GM13976 (cell line): ENCODE measurements around the gene HIRIP3.

Experiments
- DNase-seq: peaks from one replicate; pipeline ENCODE4 v3.0.0; 2012; ENCODE audit warnings: low spot score
- CTCF ChIP-seq: IDR thresholded peaks from 2 replicates; pipeline ENCODE4 v1.5.1; 2012; ENCODE audit warnings: borderline replicate concordance, mild to moderate bottlenecking; ENCODE audit not compliant: insufficient read depth; ENCODE audit errors: extremely low read depth, missing control alignments, control extremely low read depth
- in situ Hi-C: fragments of 300-500 bp; cut with MboI; formaldehyde crosslinking; loops from one replicate; pipeline ENCODE4 v1.12.0; 2022; ENCODE audit warnings: low sequenced_read_pairs, mixed read lengths, inconsistent platforms; ENCODE audit not compliant: unreplicated experiment

Gene HIRIP3

DNA sequence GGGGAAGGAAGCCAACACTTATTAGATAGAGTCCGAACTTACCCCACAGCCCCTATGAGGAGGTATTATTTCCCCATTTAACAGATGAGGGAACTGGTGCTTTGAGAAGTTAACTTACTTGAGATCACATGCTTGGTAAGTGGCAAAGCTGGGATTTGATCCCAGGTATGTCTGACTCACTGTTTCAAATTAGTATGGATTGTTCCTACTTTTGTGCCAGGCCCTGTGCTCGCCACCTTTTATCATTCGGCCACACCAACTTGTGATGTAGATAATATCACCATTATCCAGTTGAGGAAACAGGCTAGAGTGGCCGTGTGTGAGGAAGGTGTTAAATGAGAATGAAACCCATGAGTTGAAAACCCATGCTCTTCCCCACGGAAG, 10.7 kb downstream of the HIRIP3 start:
- no peak for TF ChIP-seq CTCF
- in situ Hi-C loops = no loop called here
- DNase-seq = no peak

GRCh38 chr16:29984137-29984763, 11.2 kb downstream of the HIRIP3 start:
- TF ChIP-seq CTCF = no peak
- DNase-seq = no peak
- in situ Hi-C loops = no loop called here

DNA sequence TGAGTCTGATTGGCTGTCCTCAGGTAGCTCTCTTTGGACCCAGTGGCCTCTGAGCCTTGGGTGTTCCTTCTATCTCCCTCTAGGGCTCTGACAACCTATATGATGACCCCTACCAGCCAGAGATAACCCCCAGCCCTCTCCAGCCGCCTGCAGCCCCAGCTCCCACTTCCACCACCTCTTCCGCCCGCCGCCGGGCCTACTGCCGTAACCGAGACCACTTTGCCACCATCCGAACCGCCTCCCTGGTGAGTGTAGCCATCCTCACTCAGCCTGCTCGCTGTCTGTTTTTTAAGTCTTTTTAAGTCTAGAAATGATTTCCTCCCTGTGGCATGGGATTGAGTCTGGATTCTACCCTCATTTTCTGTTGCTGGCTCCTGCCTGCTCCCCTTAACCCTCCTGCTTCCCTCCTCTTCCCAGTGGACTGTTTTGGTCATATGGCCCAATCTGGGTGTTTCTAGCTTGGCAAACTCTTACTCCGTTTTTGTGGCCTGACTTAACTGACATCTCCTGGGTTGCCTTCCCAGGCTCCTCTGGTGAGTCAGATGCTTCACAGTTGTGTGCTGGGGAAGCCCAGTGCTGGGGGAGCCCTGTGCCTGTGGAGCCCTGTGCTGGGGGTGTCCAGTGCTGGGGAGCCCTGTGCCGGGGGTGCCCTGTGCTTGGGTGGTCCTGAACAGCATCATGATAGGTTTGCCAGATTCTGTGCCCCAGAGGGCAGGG, 11.8 kb downstream of the HIRIP3 start:
- in situ Hi-C loops = no loop called here
- DNase-seq = no peak
- no peak for TF ChIP-seq CTCF

DNA sequence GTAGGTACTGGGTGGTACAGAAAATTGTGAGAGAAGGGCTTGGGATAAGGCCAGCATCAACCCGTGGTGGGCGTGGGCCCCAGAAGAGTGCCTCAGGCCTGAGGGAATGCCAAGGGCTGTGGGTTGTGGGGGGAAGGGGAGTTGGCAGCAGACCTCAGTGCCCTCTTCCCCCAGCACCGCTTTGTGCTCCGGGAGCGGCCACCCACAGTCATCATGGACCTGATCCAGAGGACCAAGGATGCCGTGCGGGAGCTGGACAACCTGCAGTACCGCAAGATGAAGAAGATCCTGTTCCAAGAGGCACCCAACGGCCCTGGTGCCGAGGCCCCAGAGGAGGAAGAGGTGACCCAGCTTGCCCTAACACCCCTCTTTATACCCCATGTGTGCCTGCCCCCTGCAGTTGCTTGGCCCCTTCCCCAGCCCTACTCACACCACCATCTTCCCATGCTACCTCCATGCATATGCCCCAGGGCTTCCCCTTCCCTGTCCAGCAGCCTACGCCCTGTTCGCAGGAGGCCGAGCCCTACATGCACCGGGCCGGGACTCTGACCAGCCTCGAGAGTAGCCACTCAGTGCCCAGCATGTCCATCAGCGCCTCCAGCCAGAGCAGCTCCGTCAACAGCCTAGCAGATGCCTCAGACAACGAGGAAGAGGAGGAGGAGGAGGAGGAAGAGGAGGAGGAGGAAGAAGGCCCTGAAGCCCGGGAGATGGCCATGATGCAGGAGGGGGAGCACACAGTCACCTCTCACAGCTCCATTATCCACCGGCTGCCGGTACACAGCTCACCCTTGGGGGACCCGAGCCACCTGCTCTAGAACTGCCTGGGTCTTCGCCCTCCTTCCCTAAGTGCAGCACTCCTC, 12.6 kb downstream of the HIRIP3 start:
- in situ Hi-C loops = no loop called here
- no peak for TF ChIP-seq CTCF
- DNase-seq = no peak

- in situ Hi-C loops = loop anchor here (10.0 kb wide), 1 partner anchor 64 kb away; no protein-coding TSS in a partner anchor
- TF ChIP-seq CTCF = no peak
These were observed 16.7 kb downstream of the HIRIP3 start for GRCh38 chr16:29978564-29979270.

DNA sequence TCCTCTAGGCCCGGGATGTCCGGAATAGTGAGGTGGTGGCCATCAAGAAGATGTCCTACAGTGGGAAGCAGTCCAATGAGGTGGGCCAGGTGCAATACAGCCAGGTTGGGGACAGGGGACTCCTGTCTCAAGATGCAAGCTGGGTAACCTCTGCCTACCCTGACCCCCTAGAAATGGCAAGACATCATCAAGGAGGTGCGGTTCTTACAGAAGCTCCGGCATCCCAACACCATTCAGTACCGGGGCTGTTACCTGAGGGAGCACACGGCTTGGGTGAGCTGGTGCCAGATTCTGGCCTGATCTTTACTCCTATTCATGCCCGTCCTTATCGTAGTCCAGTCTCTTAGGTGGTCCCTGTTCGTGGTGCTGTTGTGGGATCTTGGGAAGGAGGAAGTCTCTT, 17.3 kb downstream of the HIRIP3 start:
- in situ Hi-C loops = loop anchor here (10.0 kb wide), 1 partner anchor 63 kb away; no protein-coding TSS in a partner anchor
- DNase-seq = no peak

More at GRCh38 chr16:29978564-29979270, 16.7 kb downstream of the HIRIP3 start:
- no peak for DNase-seq

More for the DNA sequence above, 17.3 kb downstream of the HIRIP3 start:
- TF ChIP-seq CTCF = no peak
